Measurements from ENCODE around the gene CHRNE. TPM values are rescaled to one million over a fixed set of nuclear protein-coding genes. Genes with fewer than 3 reads are reported as not detected.
A peak's percentile ranks its signal among the peaks of the same experiment; 100 is the strongest.

Gene CHRNE
- polyA plus RNA-seq, 1 donor (not counting 4 experiments of a cell fraction or from before 2014, with no cell fraction given) = 0.04 TPM

DNA sequence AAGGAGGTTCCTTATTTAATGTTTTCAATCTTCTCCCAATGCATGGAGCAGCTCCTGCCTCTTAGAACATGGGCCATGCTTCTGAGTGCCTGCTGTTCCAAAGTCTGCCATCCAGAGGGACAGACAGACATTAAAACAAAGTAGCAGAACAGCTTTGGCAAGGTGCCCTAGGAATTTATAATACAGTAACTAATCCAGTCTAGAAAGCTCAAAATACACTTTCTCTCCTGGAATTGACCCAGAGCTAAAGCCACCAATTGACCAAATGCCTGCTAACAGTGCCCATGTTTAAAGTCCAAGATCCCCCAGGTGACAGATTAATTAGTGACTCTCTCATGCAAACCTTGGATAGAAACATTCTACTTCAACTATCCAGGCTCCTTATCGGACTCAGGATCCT is 11.1 kb upstream of the CHRNE start:
- Histone ChIP-seq H3K79me2 (ENCODE audit: control insufficient read depth, insufficient read depth, low read length) (no peaks in the 10 kb centered on the region), H3K4me3 (ENCODE audit: control insufficient read depth in 2 of 3, extremely low read depth in 1 of 3, insufficient read depth in 2 of 3, low read depth in 1 of 3, low read length in 3 of 3) (no peak overlapping the region), H2AFZ (ENCODE audit: control insufficient read depth, low read length) (no peak overlapping the region), H3K4me1 (ENCODE audit: control insufficient read depth, extremely low read depth, insufficient read depth, low read length) (peaks cover 11% of the 10 kb centered on the region), H3K9me3 (ENCODE audit: control insufficient read depth, low read depth, low read length) (no peaks in the 10 kb centered on the region), H3K4me2 (ENCODE audit: control insufficient read depth, extremely low read depth, insufficient read depth, low read depth, low read length) (no peak overlapping the region), H3K36me3 (ENCODE audit: control insufficient read depth in 2 of 2, extremely low read depth in 1 of 2, insufficient read depth in 2 of 2, low read length in 2 of 2) (no peaks in the 10 kb centered on the region), H3K9me1 (ENCODE audit: control insufficient read depth, extremely low read depth, insufficient read depth, low read length) (no peaks in the 10 kb centered on the region), H3K27me3 (ENCODE audit: control insufficient read depth, extremely low read depth, insufficient read depth, low read length) (no peaks in the 10 kb centered on the region), H3K9ac (ENCODE audit: control insufficient read depth, extremely low read depth, insufficient read depth, low read length) (no peak overlapping the region), H3K27ac (ENCODE audit: control insufficient read depth, insufficient read depth, low read length) (no peak overlapping the region), H4K20me1 (ENCODE audit: control insufficient read depth, extremely low read depth, insufficient read depth, low read length) (no peaks in the 10 kb centered on the region)
- TF ChIP-seq EZH2 (IDR thresholded peaks at IDR 0.05; ENCODE audit: low read length) = no peak
- TF ChIP-seq, protein P1, sequence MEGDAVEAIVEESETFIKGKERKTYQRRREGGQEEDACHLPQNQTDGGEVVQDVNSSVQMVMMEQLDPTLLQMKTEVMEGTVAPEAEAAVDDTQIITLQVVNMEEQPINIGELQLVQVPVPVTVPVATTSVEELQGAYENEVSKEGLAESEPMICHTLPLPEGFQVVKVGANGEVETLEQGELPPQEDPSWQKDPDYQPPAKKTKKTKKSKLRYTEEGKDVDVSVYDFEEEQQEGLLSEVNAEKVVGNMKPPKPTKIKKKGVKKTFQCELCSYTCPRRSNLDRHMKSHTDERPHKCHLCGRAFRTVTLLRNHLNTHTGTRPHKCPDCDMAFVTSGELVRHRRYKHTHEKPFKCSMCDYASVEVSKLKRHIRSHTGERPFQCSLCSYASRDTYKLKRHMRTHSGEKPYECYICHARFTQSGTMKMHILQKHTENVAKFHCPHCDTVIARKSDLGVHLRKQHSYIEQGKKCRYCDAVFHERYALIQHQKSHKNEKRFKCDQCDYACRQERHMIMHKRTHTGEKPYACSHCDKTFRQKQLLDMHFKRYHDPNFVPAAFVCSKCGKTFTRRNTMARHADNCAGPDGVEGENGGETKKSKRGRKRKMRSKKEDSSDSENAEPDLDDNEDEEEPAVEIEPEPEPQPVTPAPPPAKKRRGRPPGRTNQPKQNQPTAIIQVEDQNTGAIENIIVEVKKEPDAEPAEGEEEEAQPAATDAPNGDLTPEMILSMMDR (optimal IDR thresholded peaks at IDR 0.05 in 1 of 3, IDR thresholded peaks at IDR 0.05 in 1 of 3, conservative IDR thresholded peaks at IDR 0.05 in 1 of 3; ENCODE audit: extremely low read depth in 1 of 3, insufficient read depth in 2 of 3, low read length in 3 of 3) = no peak
- dilution Hi-C loops (cut with MboI; ENCODE audit: extremely low pct_ligation_motif_present, low sequenced_read_pairs) = no loop called here
- DNase-seq (ENCODE audit: low read depth, low spot score) (no peak), FAIRE-seq (no peak)

DNA sequence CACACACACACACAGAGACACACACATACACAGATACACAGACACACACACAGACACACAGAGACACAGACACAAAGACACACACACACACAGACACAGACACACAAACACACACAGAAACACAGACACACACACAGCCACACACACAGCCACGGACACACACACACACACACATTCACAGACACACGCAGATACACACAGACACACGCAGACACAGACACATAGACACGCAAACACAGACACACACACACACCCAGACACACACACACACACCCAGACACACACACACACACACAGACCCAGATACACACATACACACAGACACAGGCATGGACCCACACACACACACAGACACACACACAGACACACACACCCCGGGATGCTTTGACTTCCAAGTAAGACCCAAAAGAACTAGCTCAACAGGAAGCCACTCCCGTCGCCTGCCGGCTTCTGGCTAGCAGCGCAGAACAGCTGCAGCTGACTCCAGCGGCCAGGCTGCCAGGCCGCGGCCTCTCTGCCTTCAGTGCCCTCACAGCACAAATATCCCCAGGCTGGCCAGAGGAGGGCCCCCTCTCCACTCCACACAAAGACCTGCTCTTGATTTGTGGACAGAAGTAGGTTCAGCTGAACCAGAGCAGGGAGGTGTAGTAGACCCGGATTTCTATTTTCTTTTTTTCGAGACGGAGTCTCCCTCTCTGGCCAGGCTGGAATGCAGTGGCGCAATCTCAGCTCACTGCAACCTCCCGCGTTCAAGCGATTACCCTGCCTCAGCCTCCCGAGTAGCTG is 6.0 kb upstream of the CHRNE start:
- peak overlapping the region; percentile 83 for H3K9ac ChIP-seq (ENCODE audit: control insufficient read depth, extremely low read depth, insufficient read depth, low read length)
- peak overlapping the region in 1 of 3 experiments; percentile 61 for H3K4me3 ChIP-seq (ENCODE audit: control insufficient read depth in 2 of 3, extremely low read depth in 1 of 3, insufficient read depth in 2 of 3, low read depth in 1 of 3, low read length in 3 of 3)
- no peaks in the 10 kb centered on the region for H3K9me1 ChIP-seq (ENCODE audit: control insufficient read depth, extremely low read depth, insufficient read depth, low read length)
- peak overlapping the region; percentile 93 for H3K4me2 ChIP-seq (ENCODE audit: control insufficient read depth, extremely low read depth, insufficient read depth, low read depth, low read length)
- H3K4me1 ChIP-seq (ENCODE audit: control insufficient read depth, extremely low read depth, insufficient read depth, low read length) = peaks cover 22% of the 10 kb centered on the region
- peak; percentile 85 for DNase-seq (ENCODE audit: low read depth, low spot score)
- dilution Hi-C loops (cut with MboI; ENCODE audit: extremely low pct_ligation_motif_present, low sequenced_read_pairs) = no loop called here
- H3K9me3 ChIP-seq (ENCODE audit: control insufficient read depth, low read depth, low read length) = no peaks in the 10 kb centered on the region
- no peaks in the 10 kb centered on the region for H3K36me3 ChIP-seq (ENCODE audit: control insufficient read depth in 2 of 2, extremely low read depth in 1 of 2, insufficient read depth in 2 of 2, low read length in 2 of 2)
- peak; percentile 55 for FAIRE-seq
- H2AFZ ChIP-seq (ENCODE audit: control insufficient read depth, low read length) = peak overlapping the region; percentile 78
- peak overlapping the region; percentile 97 for H3K27ac ChIP-seq (ENCODE audit: control insufficient read depth, insufficient read depth, low read length)
- no peaks in the 10 kb centered on the region for H3K79me2 ChIP-seq (ENCODE audit: control insufficient read depth, insufficient read depth, low read length)
- no peaks in the 10 kb centered on the region for H3K27me3 ChIP-seq (ENCODE audit: control insufficient read depth, extremely low read depth, insufficient read depth, low read length)
- no peaks in the 10 kb centered on the region for H4K20me1 ChIP-seq (ENCODE audit: control insufficient read depth, extremely low read depth, insufficient read depth, low read length)
- TF ChIP-seq, protein P1 (optimal IDR thresholded peaks at IDR 0.05 in 1 of 3, IDR thresholded peaks at IDR 0.05 in 1 of 3, conservative IDR thresholded peaks at IDR 0.05 in 1 of 3; ENCODE audit: extremely low read depth in 1 of 3, insufficient read depth in 2 of 3, low read length in 3 of 3) = peak; percentile 75 to 82 (median 75)
- TF ChIP-seq EZH2 (IDR thresholded peaks at IDR 0.05; ENCODE audit: low read length) = no peak

All from keratinocyte (primary cell).